NB4 (cell line): Measurements from ENCODE around the gene CDH18.

Experiments
- DNase-seq: peaks from one replicate; pipeline ENCODE4 v3.0.0; 2010; ENCODE audit warnings: low read depth
- H3K4me3 ChIP-seq: one replicate; pipeline ENCODE4 v1.5.1; 2011; ENCODE audit warnings: mild to moderate bottlenecking, low read depth, low read length, moderate library complexity
- CTCF ChIP-seq: IDR thresholded peaks from one replicate; pipeline ENCODE4 v1.5.1; 2012; ENCODE audit warnings: low read depth, low read length
- MAX ChIP-seq: IDR thresholded peaks from 2 replicates; pipeline ENCODE4 v1.6.1; 2011; ENCODE audit warnings: low read depth, low read length
- MYC ChIP-seq: IDR thresholded peaks from 2 replicates; pipeline ENCODE4 v1.6.1; 2011; ENCODE audit warnings: low read depth, low read length
- POLR2A ChIP-seq: IDR thresholded peaks from 2 replicates; pipeline ENCODE4 v1.6.1; 2011; ENCODE audit warnings: mild to moderate bottlenecking; ENCODE audit not compliant: insufficient read length; ENCODE audit errors: extremely low read depth

The CDH18 gene

GRCh38 chr5:19891658-19892057, 96.3 kb downstream of the CDH18 start:
- TF ChIP-seq POLR2A (no peak), CTCF (no peak), MAX (no peak), MYC (no peak)
- no peak for DNase-seq
- no peak overlapping the region for H3K4me3 ChIP-seq

GRCh38 chr5:19886123-19886917, 101.7 kb downstream of the CDH18 start:
- DNase-seq = no peak
- no peak overlapping the region for H3K4me3 ChIP-seq

GRCh38 chr5:19885040-19885824, 102.8 kb downstream of the CDH18 start:
- no peak overlapping the region for H3K4me3 ChIP-seq
- TF ChIP-seq CTCF (no peak), POLR2A (no peak), MYC (no peak), MAX (no peak)
- no peak for DNase-seq

More at GRCh38 chr5:19886123-19886917, 101.7 kb downstream of the CDH18 start:
- TF ChIP-seq CTCF (no peak), MYC (no peak), POLR2A (no peak), MAX (no peak)

- no peak for TF ChIP-seq MAX
- no peak for TF ChIP-seq POLR2A
- no peak for TF ChIP-seq CTCF
- TF ChIP-seq MYC = no peak
- DNase-seq = no peak
- no peak overlapping the region for H3K4me3 ChIP-seq
Observed at GRCh38 chr5:19880859-19881436, 107.1 kb downstream of the CDH18 start.

GRCh38 chr5:19880458-19880857, 107.5 kb downstream of the CDH18 start:
- no peak for DNase-seq
- no peak overlapping the region for H3K4me3 ChIP-seq
- TF ChIP-seq CTCF = no peak
- no peak for TF ChIP-seq MYC
- TF ChIP-seq POLR2A = no peak
- no peak for TF ChIP-seq MAX
